HEK293 (cell line): ENCODE measurements around the gene CTIF.
A peak's percentile ranks its signal among the peaks of the same experiment; 100 is the strongest.

Experiments used
- BCL11A ChIP-seq: fragments of 450-650 bp; formaldehyde crosslinking; IDR thresholded peaks from 2 replicates; pipeline ENCODE4 v1.5.1; 2016; ENCODE audit warnings: low read depth, missing biosample characterization, missing genetic modification characterization
- CTCF ChIP-seq: fragments of 450-650 bp; formaldehyde crosslinking; IDR thresholded peaks from 2 replicates; pipeline ENCODE4 v1.5.1; 2016; ENCODE audit warnings: missing biosample characterization, missing genetic modification characterization
- EGR2 ChIP-seq: fragments of 450-650 bp; formaldehyde crosslinking; IDR thresholded peaks from 2 replicates; pipeline ENCODE4 v1.5.1; 2016; ENCODE audit warnings: low read depth, missing biosample characterization, missing genetic modification characterization
- HOXA7 ChIP-seq: sonication (generic); formaldehyde crosslinking; IDR thresholded peaks from 2 replicates; pipeline ENCODE4 v1.8.1; 2022; ENCODE audit warnings: missing genetic modification reagents, borderline replicate concordance
- SETDB1 ChIP-seq: IDR thresholded peaks from one replicate; pipeline ENCODE4 v1.6.1; 2017; ENCODE audit warnings: mild to moderate bottlenecking, low read length, moderate library complexity, mixed read lengths; ENCODE audit not compliant: insufficient read length
- TCF7L2 ChIP-seq: IDR thresholded peaks from 2 replicates; pipeline ENCODE4 v1.6.1; 2011; ENCODE audit warnings: low read depth, mild to moderate bottlenecking, inconsistent platforms, low read length, moderate library complexity, borderline replicate concordance
- YY1 ChIP-seq: fragments of 450-650 bp; formaldehyde crosslinking; IDR thresholded peaks from 2 replicates; pipeline ENCODE4 v1.5.1; 2018; ENCODE audit warnings: missing biosample characterization, missing genetic modification characterization
- ZBTB49 ChIP-seq: fragments of 450-650 bp; formaldehyde crosslinking; IDR thresholded peaks from 2 replicates; pipeline ENCODE4 v1.5.1; 2016; ENCODE audit warnings: missing biosample characterization, missing genetic modification characterization, low read depth
- ZFP3 ChIP-seq: fragments of 450-650 bp; formaldehyde crosslinking; IDR thresholded peaks from 2 replicates; pipeline ENCODE4 v1.5.1; 2016; ENCODE audit warnings: low read depth, missing biosample characterization, missing genetic modification characterization
- ZNF155 ChIP-seq: fragments of 450-650 bp; formaldehyde crosslinking; IDR thresholded peaks from 2 replicates; pipeline ENCODE4 v1.5.1; 2016; ENCODE audit warnings: missing biosample characterization, missing genetic modification characterization
- ZNF174 ChIP-seq: fragments of 450-650 bp; formaldehyde crosslinking; IDR thresholded peaks from 2 replicates; pipeline ENCODE4 v1.5.0; 2017; ENCODE audit warnings: missing biosample characterization, mild to moderate bottlenecking, missing genetic modification characterization
- ZNF175 ChIP-seq: fragments of 450-650 bp; formaldehyde crosslinking; IDR thresholded peaks from 2 replicates; pipeline ENCODE4 v1.5.1; 2016; ENCODE audit warnings: missing biosample characterization, missing genetic modification characterization
- ZNF621 ChIP-seq: fragments of 450-650 bp; formaldehyde crosslinking; IDR thresholded peaks from 2 replicates; pipeline ENCODE4 v1.5.1; 2017; ENCODE audit warnings: missing biosample characterization, missing genetic modification characterization
- TF ChIP-seq, protein P1 (sequence below): IDR thresholded peaks from 2 replicates; pipeline ENCODE4 v1.6.1; 2011; ENCODE audit warnings: mild to moderate bottlenecking, low read depth, low read length, borderline replicate concordance

GRCh38 chr18:48609820-48610815 is 71.3 kb downstream of the CTIF start:
- TF ChIP-seq BCL11A (tag by site-specific recombination): no peak
- TF ChIP-seq CTCF: no peak
- TF ChIP-seq HOXA7 (CRISPR knock-in tag): no peak
- TF ChIP-seq SETDB1: no peak
- TF ChIP-seq YY1 (tag by site-specific recombination): no peak
- TF ChIP-seq ZBTB49: no peak
- TF ChIP-seq EGR2 (tag by site-specific recombination): peak; percentile 83
- TF ChIP-seq ZNF155: no peak
- TF ChIP-seq, protein P1, sequence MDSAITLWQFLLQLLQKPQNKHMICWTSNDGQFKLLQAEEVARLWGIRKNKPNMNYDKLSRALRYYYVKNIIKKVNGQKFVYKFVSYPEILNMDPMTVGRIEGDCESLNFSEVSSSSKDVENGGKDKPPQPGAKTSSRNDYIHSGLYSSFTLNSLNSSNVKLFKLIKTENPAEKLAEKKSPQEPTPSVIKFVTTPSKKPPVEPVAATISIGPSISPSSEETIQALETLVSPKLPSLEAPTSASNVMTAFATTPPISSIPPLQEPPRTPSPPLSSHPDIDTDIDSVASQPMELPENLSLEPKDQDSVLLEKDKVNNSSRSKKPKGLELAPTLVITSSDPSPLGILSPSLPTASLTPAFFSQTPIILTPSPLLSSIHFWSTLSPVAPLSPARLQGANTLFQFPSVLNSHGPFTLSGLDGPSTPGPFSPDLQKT: no peak
- no peak for TF ChIP-seq ZNF174 (tag by site-specific recombination)
- no peak for TF ChIP-seq TCF7L2
- no peak for TF ChIP-seq ZNF175 (tag by site-specific recombination)
- TF ChIP-seq ZFP3 (tag by site-specific recombination): no peak
- TF ChIP-seq ZNF621: no peak
